Large intestine (tissue), 12 donors: ENCODE measurements around the gene GLB1L. TPM values are rescaled to one million over a fixed set of nuclear protein-coding genes. Genes with fewer than 3 reads are reported as not detected.
A peak's percentile ranks its signal among the peaks of the same experiment; 100 is the strongest.

ENCODE experiments used
- DNase-seq, 2 donors: peaks; one replicate each; pipeline versions ENCODE4 v3.0.0 to v3.0.0-alpha.2; 2013
- H3K27ac ChIP-seq: one replicate; pipeline ENCODE4 v1.5.1; 2013; ENCODE audit warnings: low read length
- H3K27me3 ChIP-seq: 2 replicates; pipeline ENCODE4 v1.6.1; 2013; ENCODE audit warnings: low read length; ENCODE audit not compliant: control insufficient read depth, insufficient read depth
- H3K36me3 ChIP-seq: 2 replicates; pipeline ENCODE4 v1.6.1; 2013; ENCODE audit warnings: low read length; ENCODE audit not compliant: control insufficient read depth, insufficient read depth
- H3K4me1 ChIP-seq: one replicate; pipeline ENCODE4 v1.6.1; 2013; ENCODE audit warnings: low read length; ENCODE audit not compliant: control insufficient read depth, insufficient read depth
- H3K4me3 ChIP-seq: one replicate; pipeline ENCODE4 v1.5.1; 2013; ENCODE audit warnings: low read length
- H3K9me3 ChIP-seq: one replicate; pipeline ENCODE4 v1.6.1; 2013; ENCODE audit warnings: mild to moderate bottlenecking, low read depth, low read length, moderate library complexity; ENCODE audit not compliant: control insufficient read depth
- WGBS: methylation state at CpG from one replicate; pipeline ENCODE4 v1.1.5; 2013; ENCODE audit warnings: low lambda C conversion rate; ENCODE audit not compliant: insufficient coverage; 5-methylcytosine and 5-hydroxymethylcytosine counted together
- long read RNA-seq, 11 donors: transcript quantifications; one replicate each; lab custom pipeline, GENCODE V29; 2026
- polyA plus RNA-seq: library from polyadenylated mRNA; unstranded; fragments of 120-200 nt; gene quantifications from one replicate; pipeline ENCODE4 v1.2.1, GENCODE V29; 2013

Gene GLB1L
- 20.9 TPM for polyA plus RNA-seq
- long read RNA-seq, donor 1 = 0 reads
- long read RNA-seq, donor 2, partial matches to known transcripts = 0 of 2 reads
- long read RNA-seq, donor 2, other reads (novel, unspliced or antisense) = 0 of 2 reads
- long read RNA-seq, donor 3 = 0 reads
- long read RNA-seq, donor 4 = 0 reads
- long read RNA-seq, donor 5, partial matches to known transcripts = 6 of 7 reads
- long read RNA-seq, donor 5, other reads (novel, unspliced or antisense) = 0 of 7 reads
- long read RNA-seq, donor 6, partial matches to known transcripts = 0 of 1 reads
- long read RNA-seq, donor 6, other reads (novel, unspliced or antisense) = 0 of 1 reads
- long read RNA-seq, donor 7 = 0 reads
- long read RNA-seq, donor 8 = 0 reads
- long read RNA-seq, donor 9 = 0 reads
- long read RNA-seq, donor 10, partial matches to known transcripts = 43 of 56 reads
- long read RNA-seq, donor 10, other reads (novel, unspliced or antisense) = 12 of 56 reads
- long read RNA-seq, donor 11 = 0 reads

GRCh38 chr2:219245148-219245898, at the start of gene GLB1L, which contains the start of gene STK16:
GLB1L (minus strand) TSS chr2:219245444; CDS start chr2:219243573, 1,871 bp downstream.
STK16 (plus strand) TSS chr2:219245479; CDS start chr2:219246000, 521 bp downstream.
- H3K4me1 ChIP-seq = peaks cover 48% of the 10 kb centered on the region
- H3K4me3 ChIP-seq = peak within 1 kb of the TSS; percentile 98
- DNase-seq = peak; percentile 92 to 93
- WGBS = no CpG with 5 or more reads among the region's 46 CpGs
- H3K36me3 ChIP-seq = peaks cover 14% of the 10 kb centered on the region
- H3K27me3 ChIP-seq = no peaks in the 10 kb centered on the region
- H3K9me3 ChIP-seq = no peaks in the 10 kb centered on the region
- H3K27ac ChIP-seq = peak within 1 kb of the TSS; percentile 82

GRCh38 chr2:219294356-219295351, 49.4 kb upstream of the GLB1L start:
- Histone ChIP-seq H3K4me3 (peak overlapping the region; percentile 55), H3K27me3 (peaks cover 10% of the 10 kb centered on the region), H3K9me3 (no peaks in the 10 kb centered on the region), H3K27ac (peak overlapping the region; percentile 16), H3K4me1 (peaks cover 9% of the 10 kb centered on the region), H3K36me3 (no peaks in the 10 kb centered on the region)
- peak; percentile 88 to 94 for DNase-seq
- 42% methylated on average over 6 of the region's 67 CpGs for WGBS

- Histone ChIP-seq H3K27me3 (peaks cover 5% of the 10 kb centered on the region), H3K27ac (no peak overlapping the region), H3K36me3 (no peaks in the 10 kb centered on the region), H3K9me3 (no peaks in the 10 kb centered on the region), H3K4me3 (no peak overlapping the region), H3K4me1 (peaks cover 9% of the 10 kb centered on the region)
- no peak for DNase-seq
- no CpG with 5 or more reads among the region's 5 CpGs for WGBS
Observed at GRCh38 chr2:219293736-219294231, 48.5 kb upstream of the GLB1L start.

- peaks cover 5% of the 10 kb centered on the region for H3K27me3 ChIP-seq
- no CpG with 5 or more reads among the region's 9 CpGs for WGBS
- peaks cover 9% of the 10 kb centered on the region for H3K4me1 ChIP-seq
- no peak for DNase-seq
- no peak overlapping the region for H3K4me3 ChIP-seq
- no peak overlapping the region for H3K27ac ChIP-seq
- H3K9me3 ChIP-seq = no peaks in the 10 kb centered on the region
- no peaks in the 10 kb centered on the region for H3K36me3 ChIP-seq
Observed at GRCh38 chr2:219292616-219293015, 47.4 kb upstream of the GLB1L start.

GRCh38 chr2:219291910-219292490, 46.8 kb upstream of the GLB1L start:
- no peak overlapping the region for H3K27ac ChIP-seq
- peaks cover 9% of the 10 kb centered on the region for H3K4me1 ChIP-seq
- no peaks in the 10 kb centered on the region for H3K9me3 ChIP-seq
- no peak overlapping the region for H3K4me3 ChIP-seq
- WGBS = no CpG with 5 or more reads among the region's 4 CpGs
- peaks cover 5% of the 10 kb centered on the region for H3K27me3 ChIP-seq
- DNase-seq = no peak
- H3K36me3 ChIP-seq = no peaks in the 10 kb centered on the region

GRCh38 chr2:219291394-219291793, 46.1 kb upstream of the GLB1L start:
- no CpG with 5 or more reads among the region's 7 CpGs for WGBS
- no peak overlapping the region for H3K4me3 ChIP-seq
- DNase-seq = no peak
- no peaks in the 10 kb centered on the region for H3K36me3 ChIP-seq
- no peaks in the 10 kb centered on the region for H3K9me3 ChIP-seq
- H3K27ac ChIP-seq = no peak overlapping the region
- peaks cover 9% of the 10 kb centered on the region for H3K4me1 ChIP-seq
- peaks cover 5% of the 10 kb centered on the region for H3K27me3 ChIP-seq

GRCh38 chr2:219290381-219291171, 45.3 kb upstream of the GLB1L start:
- Histone ChIP-seq H3K4me3 (no peak overlapping the region), H3K4me1 (peaks cover 9% of the 10 kb centered on the region), H3K36me3 (peaks cover 2% of the 10 kb centered on the region), H3K9me3 (no peaks in the 10 kb centered on the region), H3K27me3 (peaks cover 2% of the 10 kb centered on the region), H3K27ac (no peak overlapping the region)
- no peak for DNase-seq
- WGBS = no CpG with 5 or more reads among the region's 16 CpGs

- H3K4me1 ChIP-seq = peaks cover 6% of the 10 kb centered on the region
- peaks cover 2% of the 10 kb centered on the region for H3K27me3 ChIP-seq
- no CpG with 5 or more reads among the region's 16 CpGs for WGBS
- H3K27ac ChIP-seq = no peak overlapping the region
- H3K4me3 ChIP-seq = no peak overlapping the region
- no peaks in the 10 kb centered on the region for H3K9me3 ChIP-seq
- peak; percentile 48 to 50 for DNase-seq
- H3K36me3 ChIP-seq = peaks cover 11% of the 10 kb centered on the region
Observed at GRCh38 chr2:219289537-219290361, 44.5 kb upstream of the GLB1L start.
